ENCODE results near the gene GANC.

- TF ChIP-seq, protein P1, sequence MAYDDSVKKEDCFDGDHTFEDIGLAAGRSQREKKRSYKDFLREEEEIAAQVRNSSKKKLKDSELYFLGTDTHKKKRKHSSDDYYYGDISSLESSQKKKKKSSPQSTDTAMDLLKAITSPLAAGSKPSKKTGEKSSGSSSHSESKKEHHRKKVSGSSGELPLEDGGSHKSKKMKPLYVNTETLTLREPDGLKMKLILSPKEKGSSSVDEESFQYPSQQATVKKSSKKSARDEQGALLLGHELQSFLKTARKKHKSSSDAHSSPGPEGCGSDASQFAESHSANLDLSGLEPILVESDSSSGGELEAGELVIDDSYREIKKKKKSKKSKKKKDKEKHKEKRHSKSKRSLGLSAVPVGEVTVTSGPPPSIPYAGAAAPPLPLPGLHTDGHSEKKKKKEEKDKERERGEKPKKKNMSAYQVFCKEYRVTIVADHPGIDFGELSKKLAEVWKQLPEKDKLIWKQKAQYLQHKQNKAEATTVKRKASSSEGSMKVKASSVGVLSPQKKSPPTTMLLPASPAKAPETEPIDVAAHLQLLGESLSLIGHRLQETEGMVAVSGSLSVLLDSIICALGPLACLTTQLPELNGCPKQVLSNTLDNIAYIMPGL (CRISPR knock-in tag; IDR thresholded peaks at IDR 0.05) = no peak
- TF ChIP-seq CTCF (IDR thresholded peaks at IDR 0.05) (no peak), STAT6 (CRISPR knock-in tag; conservative IDR thresholded peaks at IDR 0.05; ENCODE audit: low read depth) (no peak)
These were observed 71.8 kb downstream of the GANC start for GRCh38 chr15:42344763-42345162.

Measured in WTC11 (cell line).